GM19099 (cell line): ENCODE measurements around the gene ZBTB46.

Experiments used
- POLR2A ChIP-seq: IDR thresholded peaks from 3 replicates; pipeline ENCODE4 v1.6.1; 2011; ENCODE audit warnings: low read depth; ENCODE audit not compliant: insufficient read length; ENCODE audit errors: extremely low read depth

Gene ZBTB46

GRCh38 chr20:63830841-63831588 is at the start of gene ZBTB46:
Gene ZBTB46, minus strand, starts transcription at chr20:63831264. Its CDS starts 40,507 bp downstream, at chr20:63790757.
- TF ChIP-seq POLR2A = no peak

GRCh38 chr20:63878899-63879663 is 48.0 kb upstream of the ZBTB46 start:
- no peak for TF ChIP-seq POLR2A

GRCh38 chr20:63877755-63878470 is 46.8 kb upstream of the ZBTB46 start:
- TF ChIP-seq POLR2A = no peak

GRCh38 chr20:63876489-63877036 is 45.5 kb upstream of the ZBTB46 start:
- TF ChIP-seq POLR2A = no peak

GRCh38 chr20:63873477-63873971 is 42.5 kb upstream of the ZBTB46 start:
- TF ChIP-seq POLR2A = no peak

GRCh38 chr20:63868264-63868663 is 37.2 kb upstream of the ZBTB46 start:
- TF ChIP-seq POLR2A = no peak

GRCh38 chr20:63864978-63865640 is 34.0 kb upstream of the ZBTB46 start, which contains the start of gene TPD52L2:
Gene TPD52L2, plus strand, starts transcription at chr20:63865270. Its CDS starts 96 bp downstream, at chr20:63865366.
- TF ChIP-seq POLR2A = peak; percentile 94

GRCh38 chr20:63864545-63864977 is 33.5 kb upstream of the ZBTB46 start:
- no peak for TF ChIP-seq POLR2A

- TF ChIP-seq POLR2A = peak; percentile 78
These were observed 32.9 kb upstream of the ZBTB46 start for GRCh38 chr20:63863798-63864544.

GRCh38 chr20:63863021-63863797 is 32.1 kb upstream of the ZBTB46 start:
- no peak for TF ChIP-seq POLR2A

GRCh38 chr20:63861981-63862901 is 31.2 kb upstream of the ZBTB46 start:
- TF ChIP-seq POLR2A = no peak
